GM19099 (cell line): ENCODE measurements around the gene NLGN2.

ENCODE experiments used
- POLR2A ChIP-seq: IDR thresholded peaks from 3 replicates; pipeline ENCODE4 v1.6.1; 2011; ENCODE audit warnings: low read depth; ENCODE audit not compliant: insufficient read length; ENCODE audit errors: extremely low read depth

Gene NLGN2

DNA sequence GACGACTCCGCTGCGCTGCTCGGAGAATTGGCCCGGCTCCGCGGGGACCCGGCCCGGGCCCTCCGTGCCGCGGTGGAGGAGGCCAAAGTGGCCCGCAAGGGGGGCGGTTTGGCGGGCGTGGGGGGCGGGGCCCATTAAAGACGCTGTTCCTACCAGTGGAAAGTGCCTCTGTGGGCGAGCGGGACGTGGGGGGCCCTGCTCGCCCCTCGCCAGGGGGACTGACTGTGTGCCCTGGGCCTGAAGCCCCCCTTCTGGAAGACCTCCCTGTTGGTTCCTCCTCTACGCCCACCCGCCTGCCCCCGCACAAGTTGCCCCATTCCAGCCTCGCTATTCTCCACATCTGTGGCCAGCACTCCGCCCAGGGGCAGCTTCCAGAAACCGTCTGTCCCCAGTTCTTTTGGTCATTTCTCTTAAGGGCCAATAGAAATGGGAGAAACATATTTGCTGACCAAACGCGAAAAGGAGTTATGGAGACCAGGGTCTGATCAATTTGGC, 29.8 kb downstream of the NLGN2 start:
- no peak for TF ChIP-seq POLR2A

DNA sequence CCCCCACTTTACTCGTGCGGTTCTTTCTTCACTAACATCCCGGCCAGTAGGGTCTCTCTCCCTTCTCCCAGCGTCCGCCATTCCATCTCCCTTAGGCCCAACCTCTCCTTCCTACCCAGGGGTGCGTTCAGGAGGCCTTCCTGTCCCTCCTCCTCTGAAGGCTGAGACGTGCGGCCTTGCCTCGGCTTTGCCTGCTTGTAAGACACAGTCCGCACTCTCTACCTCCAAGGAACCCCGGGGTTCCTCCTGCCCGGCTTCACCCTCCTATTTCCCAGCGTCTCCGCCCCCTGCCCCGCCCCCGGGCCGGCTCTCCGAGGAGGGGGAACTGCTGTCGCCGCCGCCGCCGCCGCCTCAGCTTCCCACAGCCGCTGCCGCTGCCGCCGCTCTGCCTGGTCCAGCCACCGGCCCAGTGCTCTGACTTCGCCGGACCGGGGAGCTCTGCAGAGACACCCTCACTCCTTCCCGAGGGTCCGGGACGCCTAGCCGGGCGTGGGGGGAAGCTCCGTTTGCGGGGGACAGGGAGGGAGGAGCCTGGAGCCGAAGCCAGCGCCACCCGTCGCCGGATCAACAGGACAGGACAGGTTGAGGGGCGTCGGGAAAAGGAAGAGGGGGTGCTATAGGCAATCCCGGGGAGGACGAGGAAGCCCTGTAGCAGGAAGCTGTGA, 30.4 kb downstream of the NLGN2 start:
- TF ChIP-seq POLR2A = no peak

DNA sequence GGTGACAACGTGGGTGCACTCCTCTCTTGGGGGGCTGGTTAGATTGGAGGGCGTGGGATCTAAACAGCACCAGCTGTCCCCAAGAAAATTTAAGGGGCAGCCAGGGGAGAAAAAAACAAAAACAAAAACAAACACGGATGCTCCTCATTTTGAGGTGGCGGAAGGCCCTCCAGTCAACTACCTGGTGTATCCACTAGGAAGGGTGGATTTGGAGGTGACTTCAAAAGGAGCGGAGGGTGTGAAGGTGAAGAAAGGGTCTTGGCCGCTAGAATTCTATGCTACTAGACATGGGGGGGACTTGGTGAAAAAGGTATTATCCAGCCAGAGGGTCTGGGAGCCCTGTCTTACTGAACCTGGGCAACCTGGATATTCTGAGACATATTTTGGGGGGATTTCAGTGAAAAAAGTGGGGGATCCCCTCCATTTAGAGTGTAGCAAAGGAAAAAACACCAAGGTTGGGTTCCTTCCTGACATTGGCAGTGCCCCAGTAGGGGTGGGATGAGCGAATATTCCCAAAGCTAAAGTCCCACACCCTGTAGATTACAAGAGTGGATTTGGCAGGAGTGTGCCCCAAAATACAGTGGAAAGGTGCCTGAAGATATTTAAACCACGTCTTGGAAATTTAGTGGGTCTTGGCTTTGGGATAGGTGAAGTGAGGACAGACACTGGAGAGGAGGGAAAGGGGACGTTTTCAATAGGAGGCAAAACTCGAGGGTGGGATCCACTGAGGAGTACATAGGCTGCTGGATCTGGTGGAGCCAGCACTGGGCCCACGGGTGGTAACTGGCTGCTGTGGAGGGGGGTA, 31.2 kb downstream of the NLGN2 start:
- no peak for TF ChIP-seq POLR2A

DNA sequence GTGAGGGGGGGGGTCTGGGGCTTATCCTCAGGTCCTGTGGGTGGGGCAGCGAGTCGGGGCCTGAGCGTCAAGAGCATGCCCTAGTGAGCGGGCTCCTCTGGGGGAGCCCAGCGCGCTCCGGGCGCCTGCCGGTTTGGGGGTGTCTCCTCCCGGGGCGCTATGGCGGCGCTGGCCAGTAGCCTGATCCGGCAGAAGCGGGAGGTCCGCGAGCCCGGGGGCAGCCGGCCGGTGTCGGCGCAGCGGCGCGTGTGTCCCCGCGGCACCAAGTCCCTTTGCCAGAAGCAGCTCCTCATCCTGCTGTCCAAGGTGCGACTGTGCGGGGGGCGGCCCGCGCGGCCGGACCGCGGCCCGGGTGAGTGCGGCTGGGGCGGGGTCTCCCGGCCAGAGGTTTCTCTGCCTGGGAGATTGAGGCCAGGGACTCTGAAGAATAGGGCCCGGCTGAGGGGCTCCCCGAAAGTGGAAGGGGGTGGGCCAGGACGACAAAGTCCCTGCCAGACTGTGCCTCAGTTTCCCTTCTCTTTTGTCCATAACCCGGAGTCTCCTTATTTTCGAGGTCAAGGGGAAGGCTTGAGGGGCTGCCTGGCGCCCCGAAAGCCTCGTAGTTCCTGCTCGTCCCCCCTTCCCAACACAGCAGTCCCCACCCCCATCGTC, 31.9 kb downstream of the NLGN2 start, which contains the start of gene FGF11:
Gene FGF11, plus strand, starts transcription at position 51 of the 651 bp plus-strand sequence. Its CDS starts 109 bp downstream, at position 160.
- TF ChIP-seq POLR2A = no peak

DNA sequence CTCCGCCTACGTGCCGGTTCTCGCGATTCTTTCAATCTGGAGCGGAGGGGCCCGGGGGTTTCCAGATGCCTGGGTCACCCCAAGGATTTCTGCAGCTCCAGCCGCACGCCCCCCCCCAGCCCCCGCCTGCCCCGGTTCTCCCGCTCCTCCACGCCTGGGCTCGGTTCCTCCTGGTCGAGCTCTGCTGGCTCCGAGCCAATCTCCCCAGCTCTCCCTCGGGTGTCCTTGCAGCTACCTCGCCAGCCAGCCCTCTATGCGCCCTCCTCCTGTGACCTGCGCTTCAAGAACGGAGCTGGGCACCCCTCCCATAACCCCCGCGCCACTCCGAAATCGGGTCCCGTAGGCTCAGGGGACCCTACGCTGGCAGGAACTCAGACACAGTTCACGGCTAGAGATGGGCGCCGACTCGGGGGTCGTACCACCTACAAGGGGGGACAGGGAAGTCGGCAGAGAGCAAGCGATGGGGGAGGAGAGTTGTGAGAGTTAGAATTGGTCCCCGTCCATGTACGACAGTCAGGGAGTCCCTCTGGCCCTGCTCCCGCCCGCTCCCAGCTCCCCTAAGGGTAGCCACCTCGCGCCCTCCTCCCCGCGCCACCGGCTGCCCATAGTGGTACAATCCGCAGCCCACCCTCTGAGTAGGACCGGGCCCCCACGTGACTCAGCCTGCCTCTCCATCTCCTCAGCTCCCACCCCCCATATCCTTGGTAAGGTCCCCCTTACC, 32.6 kb downstream of the NLGN2 start:
- no peak for TF ChIP-seq POLR2A

DNA sequence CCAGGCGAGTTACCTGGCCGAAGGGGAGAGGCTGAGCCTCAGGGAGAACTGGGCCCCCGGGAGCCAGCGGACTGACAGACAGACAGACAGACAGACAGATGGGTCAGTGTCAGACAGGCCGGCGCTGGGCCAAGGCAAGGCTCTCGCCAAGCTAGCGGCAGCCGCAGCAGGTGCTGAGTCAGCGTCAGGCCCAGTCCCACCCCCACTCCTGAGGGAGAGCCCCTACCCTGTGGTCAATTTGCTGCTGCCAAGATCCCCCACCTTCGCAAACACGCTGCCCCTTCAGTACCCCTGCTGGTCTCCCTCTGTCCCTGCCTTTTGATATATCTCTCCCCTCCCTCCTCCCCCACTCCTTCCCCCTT, 33.2 kb downstream of the NLGN2 start:
- TF ChIP-seq POLR2A = peak; percentile 22

DNA sequence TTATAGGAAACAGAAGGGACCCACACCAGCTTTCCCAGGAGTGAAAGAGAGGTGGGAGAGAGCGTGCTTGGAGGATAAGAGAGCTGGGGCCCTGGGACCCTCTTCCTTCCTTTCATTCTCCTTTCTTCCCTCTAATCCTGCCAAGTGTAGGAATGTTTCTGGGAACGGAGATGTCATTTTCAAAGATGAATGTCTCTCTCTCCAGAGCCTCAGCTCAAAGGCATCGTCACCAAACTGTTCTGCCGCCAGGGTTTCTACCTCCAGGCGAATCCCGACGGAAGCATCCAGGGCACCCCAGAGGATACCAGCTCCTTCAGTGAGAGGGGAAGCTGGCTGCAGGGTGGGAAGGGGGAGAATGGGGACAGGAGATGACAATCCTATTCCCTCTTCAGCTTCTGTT, 33.6 kb downstream of the NLGN2 start:
- TF ChIP-seq POLR2A = no peak

DNA sequence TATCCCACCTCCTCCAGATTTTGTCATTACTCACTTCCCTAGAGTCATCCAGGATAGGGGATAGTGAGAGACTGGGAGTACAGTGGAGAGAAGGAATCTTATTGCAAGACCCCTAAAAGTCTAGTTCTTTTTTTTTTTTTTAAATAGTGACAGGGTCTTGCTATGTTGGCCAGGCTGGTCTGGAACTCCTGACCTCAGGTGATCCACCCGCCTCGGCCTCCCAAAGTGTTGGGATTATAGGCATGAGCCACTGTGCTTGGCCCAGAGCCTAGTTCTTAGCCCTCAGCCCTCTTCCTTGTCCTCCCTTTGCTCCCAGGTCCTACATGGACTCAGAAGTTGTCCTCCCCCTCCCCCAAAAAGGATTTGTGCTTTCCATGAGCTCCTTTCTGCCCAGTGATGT, 34.5 kb downstream of the NLGN2 start:
- no peak for TF ChIP-seq POLR2A

DNA sequence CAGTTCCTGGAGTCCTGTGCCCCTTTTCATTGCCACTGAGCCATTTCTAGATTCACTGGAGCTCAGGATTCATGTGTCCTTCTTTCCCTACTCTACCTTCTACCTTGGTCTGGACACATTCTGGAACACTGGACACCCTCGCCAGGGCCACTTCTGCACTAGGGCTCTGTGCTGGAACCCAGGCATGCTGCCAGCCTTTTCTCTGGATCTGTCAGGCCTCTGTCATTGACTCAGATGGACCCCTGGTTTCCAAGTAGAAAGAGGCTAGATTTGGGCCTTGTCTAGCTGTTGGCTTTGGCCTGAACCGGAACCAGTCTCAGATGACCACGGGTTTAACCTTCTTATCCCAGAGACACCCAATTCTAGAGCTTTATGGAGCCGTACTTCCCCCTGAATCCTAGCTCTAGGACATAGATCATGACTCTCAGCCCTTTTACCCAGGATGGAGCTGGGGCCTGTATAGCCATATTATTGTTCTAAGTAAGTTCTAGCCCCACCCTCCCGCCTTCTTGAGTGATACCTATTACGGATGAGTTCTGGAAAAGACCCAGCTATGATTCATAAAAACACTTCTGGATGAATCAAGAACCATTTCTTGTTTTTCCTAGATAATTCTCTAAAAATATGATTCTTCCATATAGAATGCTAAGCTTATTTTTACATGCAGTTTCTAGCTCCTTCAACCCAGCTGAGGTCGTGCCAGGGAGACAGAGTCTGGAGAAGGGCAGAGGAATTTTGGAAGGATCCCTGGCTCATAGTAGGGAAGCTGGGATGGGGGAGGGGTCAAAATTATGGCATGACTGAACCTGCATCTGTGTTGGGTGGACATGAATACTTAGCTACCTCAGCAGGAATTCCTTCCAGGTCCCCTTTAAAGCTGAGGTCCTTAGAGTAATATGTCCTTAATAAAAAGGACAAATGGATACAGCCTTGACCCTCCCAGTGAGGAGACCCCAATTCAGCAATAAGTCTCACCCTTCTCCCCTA, 36.1 kb downstream of the NLGN2 start:
- TF ChIP-seq POLR2A = no peak

DNA sequence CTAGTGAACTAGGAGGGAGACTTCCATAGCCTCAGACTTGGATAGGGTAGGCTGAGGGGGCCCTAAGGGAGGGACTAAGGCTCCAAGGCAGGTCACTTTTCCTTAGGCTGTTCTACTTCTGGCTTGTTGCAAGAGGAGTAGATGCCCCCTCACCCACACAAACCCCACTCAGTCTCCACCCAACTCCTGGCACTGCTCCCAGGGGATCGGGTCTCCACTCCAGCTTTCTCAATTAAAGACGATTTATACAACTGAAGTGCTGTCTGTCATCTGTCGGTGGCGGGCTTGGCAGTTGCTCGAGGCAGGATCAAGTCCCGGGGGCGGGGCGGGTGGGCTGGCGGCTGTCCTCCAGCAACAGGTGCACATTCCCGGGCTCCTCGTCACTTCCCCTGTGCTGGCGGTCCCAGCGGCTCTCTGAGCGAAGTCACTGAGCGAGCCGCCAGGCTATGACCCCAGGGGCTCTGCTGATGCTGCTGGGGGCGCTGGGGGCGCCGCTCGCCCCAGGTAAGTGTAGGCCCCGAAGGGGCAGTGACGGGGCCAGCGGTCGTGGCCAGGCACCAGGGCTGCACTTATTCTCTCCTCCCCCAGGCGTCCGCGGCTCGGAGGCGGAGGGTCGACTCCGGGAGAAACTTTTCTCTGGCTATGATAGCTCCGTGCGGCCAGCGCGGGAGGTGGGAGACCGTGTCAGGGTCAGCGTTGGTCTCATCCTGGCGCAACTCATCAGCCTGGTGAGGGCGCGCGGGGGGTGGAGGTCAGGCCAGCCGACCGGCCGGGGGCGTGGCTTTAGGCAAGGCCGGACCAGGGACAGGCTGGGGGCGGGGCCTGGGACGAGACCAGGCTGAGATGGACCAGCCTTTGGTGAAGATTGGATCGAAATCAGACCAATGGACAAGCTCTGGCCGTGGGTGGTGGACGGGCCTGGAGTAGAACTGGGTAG, 37.3 kb downstream of the NLGN2 start, which contains the start of gene CHRNB1:
Gene CHRNB1, plus strand, starts transcription at position 380 of the 937 bp plus-strand sequence. Its CDS starts 67 bp downstream, at position 447.
- no peak for TF ChIP-seq POLR2A

DNA sequence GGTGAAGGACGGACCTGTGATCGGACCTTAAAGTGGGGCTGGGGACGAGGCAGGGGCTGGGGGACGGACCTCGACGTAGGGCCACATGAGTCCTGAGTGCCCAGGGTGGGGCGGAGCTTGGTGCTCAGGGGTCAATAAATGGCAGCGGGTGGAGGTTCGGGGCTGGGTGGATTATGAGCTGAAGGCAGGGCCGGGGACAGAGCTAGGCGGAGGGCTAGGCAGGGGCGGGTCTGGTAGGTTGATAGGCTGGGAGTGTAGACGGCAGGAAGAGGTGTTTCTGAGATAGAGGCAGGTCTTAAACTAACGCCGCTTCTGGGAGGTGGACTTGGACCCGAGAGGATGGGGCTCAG, 37.9 kb downstream of the NLGN2 start:
- TF ChIP-seq POLR2A = no peak

DNA sequence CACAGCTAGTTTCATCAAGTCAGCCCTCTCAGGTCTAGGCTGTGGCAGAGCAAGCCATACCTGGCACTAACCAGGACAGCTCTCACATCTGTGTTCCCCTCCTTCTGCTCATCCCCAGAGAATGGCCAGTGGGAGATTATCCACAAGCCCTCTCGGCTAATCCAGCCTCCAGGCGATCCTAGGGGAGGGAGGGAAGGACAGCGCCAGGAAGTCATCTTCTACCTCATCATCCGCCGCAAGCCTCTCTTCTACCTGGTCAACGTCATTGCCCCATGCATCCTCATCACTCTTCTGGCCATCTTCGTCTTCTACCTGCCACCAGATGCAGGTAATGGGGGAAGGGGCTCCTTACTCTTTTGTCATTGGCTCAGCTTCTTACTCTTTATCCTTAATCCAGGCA, 40.8 kb downstream of the NLGN2 start:
- no peak for TF ChIP-seq POLR2A
